CD4-positive, alpha-beta T cell treated with Interleukin-17A for 1 hour (primary cell): ENCODE measurements around the gene PHYH.
"Not testable (repeated sequence)": the region's sequence is repeated elsewhere in the genome, so short reads cannot be mapped to it uniquely, and the experiment has no call there.

ENCODE experiments used
- DNase-seq: peaks from one replicate; pipeline ENCODE4 v3.0.0-alpha.2; 2020

PHYH gene

GRCh38 chr10:13299437-13300287 is at the start of gene PHYH:
Gene PHYH, minus strand, starts transcription at chr10:13300064. Its CDS starts 22 bp downstream, at chr10:13300042.
- peak; percentile 87 for DNase-seq

- peak; percentile 82 for DNase-seq
These were observed 48.6 kb upstream of the PHYH start, which contains the start of gene SEPHS1 for GRCh38 chr10:13348216-13349017. Gene SEPHS1, minus strand, starts transcription at chr10:13348293. Its CDS starts 3,343 bp downstream, at chr10:13344950.

GRCh38 chr10:13347500-13348156 is 47.8 kb upstream of the PHYH start:
- peak; percentile 81 for DNase-seq

GRCh38 chr10:13347043-13347499 is 47.2 kb upstream of the PHYH start:
- no peak for DNase-seq

GRCh38 chr10:13346283-13347042 is 46.6 kb upstream of the PHYH start:
- no peak for DNase-seq

GRCh38 chr10:13340626-13341376 is 40.9 kb upstream of the PHYH start:
- DNase-seq, result peak; percentile 63

GRCh38 chr10:13340068-13340467 is 40.2 kb upstream of the PHYH start:
- no peak for DNase-seq

GRCh38 chr10:13338390-13339110 is 38.7 kb upstream of the PHYH start:
- DNase-seq, result no peak

- no peak for DNase-seq
These were observed 37.9 kb upstream of the PHYH start for GRCh38 chr10:13337827-13338196.

GRCh38 chr10:13337128-13337826 is 37.4 kb upstream of the PHYH start:
- DNase-seq, result no peak

- no peak for DNase-seq
These were observed 36.0 kb upstream of the PHYH start for GRCh38 chr10:13335881-13336280.

GRCh38 chr10:13334556-13334955 is 34.7 kb upstream of the PHYH start:
- no peak for DNase-seq

GRCh38 chr10:13331646-13332045 is 31.8 kb upstream of the PHYH start:
- DNase-seq, result no peak

GRCh38 chr10:13330980-13331379 is 31.1 kb upstream of the PHYH start:
- not testable (repeated sequence) for DNase-seq

GRCh38 chr10:13329565-13329964 is 29.7 kb upstream of the PHYH start:
- no peak for DNase-seq

- DNase-seq, result no peak
These were observed 28.7 kb upstream of the PHYH start for GRCh38 chr10:13328613-13329012.

GRCh38 chr10:13328126-13328525 is 28.3 kb upstream of the PHYH start:
- DNase-seq, result no peak

- no peak for DNase-seq
These were observed 27.7 kb upstream of the PHYH start for GRCh38 chr10:13327534-13327933.

GRCh38 chr10:13322615-13323148 is 22.8 kb upstream of the PHYH start:
- no peak for DNase-seq

GRCh38 chr10:13321576-13321975 is 21.7 kb upstream of the PHYH start:
- no peak for DNase-seq
